Thoracic aorta (tissue), 2 donors: ENCODE results near the gene CES3. TPM values are rescaled to one million over a fixed set of nuclear protein-coding genes. Genes with fewer than 3 reads are reported as not detected.

Experiments
- ATAC-seq: fragments of 150-250 bp; one replicate; pipeline ENCODE4 v1.8.0; 2017; ENCODE audit warnings: low read depth; ENCODE audit not compliant: insufficient number of reproducible peaks, low FRiP score
- DNase-seq: peaks from one replicate; pipeline ENCODE4 v3.0.0-alpha.2; 2020; ENCODE audit warnings: low spot score
- H3K27ac ChIP-seq, 2 donors: fragments of 200-600 bp; sonication (generic); 1 replicate in 1 of 2; 2 replicates in 1 of 2; pipeline ENCODE4 v1.5.1; 2016; ENCODE audit warnings: mild to moderate bottlenecking in 2 of 2, moderate library complexity in 2 of 2
- H3K27me3 ChIP-seq: fragments of 200-600 bp; sonication (generic); replicated peaks from 2 replicates; pipeline ENCODE4 v1.6.0; 2016; ENCODE audit warnings: mild to moderate bottlenecking; ENCODE audit not compliant: insufficient read depth
- H3K36me3 ChIP-seq: fragments of 200-600 bp; sonication (generic); one replicate; pipeline ENCODE4 v1.5.1; 2016
- H3K4me1 ChIP-seq, 2 donors: fragments of 200-600 bp; sonication (generic); 1 replicate in 1 of 2; 2 replicates in 1 of 2; pipeline versions ENCODE4 v1.5.1 to v1.6.0; 2016; ENCODE audit warnings: low read depth in 2 of 2, mild to moderate bottlenecking in 1 of 2; ENCODE audit not compliant: control insufficient read depth in 1 of 2
- H3K4me3 ChIP-seq: fragments of 200-600 bp; sonication (generic); 2 replicates; pipeline ENCODE4 v1.5.1; 2016; ENCODE audit warnings: mild to moderate bottlenecking
- H3K9me3 ChIP-seq: fragments of 200-600 bp; sonication (generic); 2 replicates; pipeline ENCODE4 v1.5.1; 2016
- CTCF ChIP-seq: fragments of 200-600 bp; sonication (generic); IDR thresholded peaks from one replicate; pipeline ENCODE4 v1.5.1; 2019; ENCODE audit warnings: antibody characterized with exemption
- total RNA-seq, 2 donors: library from RNA; depleted of rRNA; stranded (reverse); fragments of >200 nt; gene quantifications; one replicate each; pipeline versions ENCODE4 v1.1.0 to v1.2.3, GENCODE V29; 2016

Gene CES3
- total RNA-seq, 2 donors from 2014 or later: 0.63 to 1.1 TPM

- peaks cover 9% of the 10 kb centered on the region for H3K36me3 ChIP-seq
- no peaks in the 10 kb centered on the region for H3K27me3 ChIP-seq
- DNase-seq: no peak
- ATAC-seq: peak; percentile 63
- peak overlapping the region; percentile 74 for H3K4me3 ChIP-seq
- H3K4me1 ChIP-seq: peaks cover 8 to 19% of the 10 kb centered on the region in 2 donors
- peak; percentile 88 for TF ChIP-seq CTCF
- H3K27ac ChIP-seq: no peak overlapping the region
- no peaks in the 10 kb centered on the region for H3K9me3 ChIP-seq
Measured at GRCh38 chr16:66947302-66948065, 13.6 kb upstream of the CES3 start.

GRCh38 chr16:66948134-66948836 is 12.8 kb upstream of the CES3 start:
- no peak for ATAC-seq
- TF ChIP-seq CTCF: no peak
- H3K27ac ChIP-seq: no peak overlapping the region

GRCh38 chr16:66948837-66949225 is 12.2 kb upstream of the CES3 start:
- Histone ChIP-seq H3K27me3 (no peaks in the 10 kb centered on the region), H3K4me3 (peak overlapping the region; percentile 74), H3K9me3 (no peaks in the 10 kb centered on the region), H3K27ac (no peak overlapping the region), H3K4me1 (peaks cover 8 to 19% of the 10 kb centered on the region in 2 donors), H3K36me3 (no peaks in the 10 kb centered on the region)
- TF ChIP-seq CTCF: no peak
- DNase-seq (no peak), ATAC-seq (no peak)

More at GRCh38 chr16:66948134-66948836, 12.8 kb upstream of the CES3 start:
- no peaks in the 10 kb centered on the region for H3K27me3 ChIP-seq
- peak overlapping the region; percentile 74 for H3K4me3 ChIP-seq
- H3K36me3 ChIP-seq: peaks cover 4% of the 10 kb centered on the region
- H3K4me1 ChIP-seq: peaks cover 8 to 19% of the 10 kb centered on the region in 2 donors
- no peak for DNase-seq
- H3K9me3 ChIP-seq: no peaks in the 10 kb centered on the region

GRCh38 chr16:66949472-66949871 is 11.6 kb upstream of the CES3 start:
- H3K27me3 ChIP-seq: no peaks in the 10 kb centered on the region
- TF ChIP-seq CTCF: no peak
- peaks cover 8 to 19% of the 10 kb centered on the region in 2 donors for H3K4me1 ChIP-seq
- no peaks in the 10 kb centered on the region for H3K9me3 ChIP-seq
- no peak for ATAC-seq
- no peaks in the 10 kb centered on the region for H3K36me3 ChIP-seq
- H3K27ac ChIP-seq: no peak overlapping the region
- no peak for DNase-seq
- H3K4me3 ChIP-seq: no peak overlapping the region

GRCh38 chr16:66950437-66950836 is 10.6 kb upstream of the CES3 start:
- Histone ChIP-seq H3K27me3 (no peaks in the 10 kb centered on the region), H3K27ac (no peak overlapping the region), H3K4me3 (no peak overlapping the region), H3K4me1 (peaks cover 8 to 19% of the 10 kb centered on the region in 2 donors), H3K9me3 (no peaks in the 10 kb centered on the region), H3K36me3 (no peaks in the 10 kb centered on the region)
- no peak for TF ChIP-seq CTCF
- ATAC-seq: no peak
- no peak for DNase-seq
